Suprapubic skin (tissue), 4 donors: ENCODE results near the gene ZFHX2. TPM values are rescaled to one million over a fixed set of nuclear protein-coding genes. Genes with fewer than 3 reads are reported as not detected.

ENCODE experiments used
- DNase-seq, 2 donors: peaks; one replicate each; pipeline ENCODE4 v3.0.0-alpha.2; 2019; ENCODE audit warnings: low spot score in 2 of 2
- H3K27ac ChIP-seq: fragments of 200-600 bp; sonication (generic); one replicate; pipeline ENCODE4 v1.5.1; 2019
- H3K27me3 ChIP-seq: fragments of 200-600 bp; sonication (generic); one replicate; pipeline ENCODE4 v1.5.1; 2019
- H3K36me3 ChIP-seq: fragments of 200-600 bp; sonication (generic); one replicate; pipeline ENCODE4 v1.5.1; 2019
- H3K4me1 ChIP-seq: fragments of 200-600 bp; sonication (generic); one replicate; pipeline ENCODE4 v1.5.1; 2019
- H3K4me3 ChIP-seq: fragments of 200-600 bp; sonication (generic); one replicate; pipeline ENCODE4 v1.5.1; 2019; ENCODE audit warnings: mild to moderate bottlenecking
- H3K9me3 ChIP-seq: fragments of 200-600 bp; sonication (generic); one replicate; pipeline ENCODE4 v1.5.1; 2019
- CTCF ChIP-seq, 2 donors: fragments of 200-600 bp in 1 of 2; fragments of 450-650 bp in 1 of 2; sonication (generic) in 1 of 2; IDR thresholded peaks; one replicate each; pipeline ENCODE4 v1.5.1; 2016 to 2019; ENCODE audit warnings: antibody characterized with exemption in 2 of 2, mild to moderate bottlenecking in 1 of 2, moderate library complexity in 1 of 2
- EP300 ChIP-seq: sonication (generic); formaldehyde crosslinking; IDR thresholded peaks from one replicate; pipeline ENCODE4 v1.6.1; 2017; ENCODE audit warnings: antibody characterized with exemption
- POLR2A ChIP-seq, 2 donors: fragments of 450-650 bp; IDR thresholded peaks; one replicate each; pipeline ENCODE4 v1.6.1; 2017; ENCODE audit warnings: antibody characterized with exemption in 2 of 2, mild to moderate bottlenecking in 2 of 2, moderate library complexity in 2 of 2
- POLR2AphosphoS5 ChIP-seq, 3 donors: sonication (generic); formaldehyde crosslinking; IDR thresholded peaks; one replicate each; pipeline ENCODE4 v1.6.1; 2017; ENCODE audit warnings: antibody characterized with exemption in 3 of 3
- WGBS: methylation state at CpG from one replicate; pipeline ENCODE4 v1.1.5; 2018; 5-methylcytosine and 5-hydroxymethylcytosine counted together
- total RNA-seq, 4 donors: library from RNA; depleted of rRNA; stranded (reverse); fragments of >200 nt; gene quantifications; one replicate each; pipeline ENCODE4 v1.1.0, GENCODE V29; 2016

The ZFHX2 gene
- total RNA-seq, 4 donors from 2014 or later, result 0.16 to 1.4 (median 0.56) TPM

- Histone ChIP-seq H3K27me3 (peaks cover 23% of the 10 kb centered on the region), H3K27ac (no peak overlapping the region), H3K9me3 (no peaks in the 10 kb centered on the region), H3K4me1 (peaks cover 50% of the 10 kb centered on the region), H3K4me3 (no peak overlapping the region), H3K36me3 (no peaks in the 10 kb centered on the region)
- DNase-seq, result peak in 1 of 2 donors; percentile 57
- WGBS, result 57% methylated on average over 14 of the region's 14 CpGs
- TF ChIP-seq EP300 (no peak), CTCF (IDR thresholded peaks at IDR 0.05) (no peak), POLR2AphosphoS5 (IDR thresholded peaks at IDR 0.05) (no peak)
These were observed 20.3 kb upstream of the ZFHX2 start for GRCh38 chr14:23571701-23572523.

GRCh38 chr14:23570806-23571483 is 19.4 kb upstream of the ZFHX2 start:
- Histone ChIP-seq H3K36me3 (no peaks in the 10 kb centered on the region), H3K9me3 (no peaks in the 10 kb centered on the region), H3K4me1 (peaks cover 52% of the 10 kb centered on the region), H3K27ac (no peak overlapping the region), H3K27me3 (peaks cover 13% of the 10 kb centered on the region), H3K4me3 (no peak overlapping the region)
- 86% methylated on average over 12 of the region's 23 CpGs for WGBS
- peak in 1 of 2 donors; percentile 56 for DNase-seq
- TF ChIP-seq POLR2A (IDR thresholded peaks at IDR 0.05) (no peak), CTCF (IDR thresholded peaks at IDR 0.05) (no peak), POLR2AphosphoS5 (IDR thresholded peaks at IDR 0.05) (no peak), EP300 (no peak)

- Histone ChIP-seq H3K4me1 (peaks cover 47% of the 10 kb centered on the region), H3K27ac (peak overlapping the region; percentile 30), H3K27me3 (peaks cover 4% of the 10 kb centered on the region), H3K9me3 (no peaks in the 10 kb centered on the region), H3K4me3 (no peak overlapping the region), H3K36me3 (peaks cover 3% of the 10 kb centered on the region)
- WGBS, result 50% methylated on average over 7 of the region's 7 CpGs
- DNase-seq, result peak in 1 of 2 donors; percentile 62
- no peak for TF ChIP-seq EP300
- no peak for TF ChIP-seq POLR2AphosphoS5 (IDR thresholded peaks at IDR 0.05)
- no peak for TF ChIP-seq POLR2A (IDR thresholded peaks at IDR 0.05)
These were observed 18.0 kb upstream of the ZFHX2 start for GRCh38 chr14:23569443-23570151.

GRCh38 chr14:23568600-23569331 is 17.2 kb upstream of the ZFHX2 start:
- Histone ChIP-seq H3K9me3 (no peaks in the 10 kb centered on the region), H3K4me3 (no peak overlapping the region), H3K27me3 (peaks cover 4% of the 10 kb centered on the region), H3K4me1 (peaks cover 47% of the 10 kb centered on the region), H3K36me3 (peaks cover 5% of the 10 kb centered on the region), H3K27ac (no peak overlapping the region)
- WGBS, result 63% methylated on average over 6 of the region's 6 CpGs
- peak in 1 of 2 donors; percentile 57 for DNase-seq
- TF ChIP-seq EP300, result no peak
- no peak for TF ChIP-seq POLR2A (IDR thresholded peaks at IDR 0.05)
- no peak for TF ChIP-seq CTCF (IDR thresholded peaks at IDR 0.05)
- no peak for TF ChIP-seq POLR2AphosphoS5 (IDR thresholded peaks at IDR 0.05)

GRCh38 chr14:23568021-23568599 is 16.5 kb upstream of the ZFHX2 start:
- Histone ChIP-seq H3K4me1 (peaks cover 47% of the 10 kb centered on the region), H3K27me3 (peaks cover 4% of the 10 kb centered on the region), H3K36me3 (peaks cover 12% of the 10 kb centered on the region), H3K9me3 (no peaks in the 10 kb centered on the region), H3K27ac (peak overlapping the region; percentile 56), H3K4me3 (peak overlapping the region; percentile 67)
- TF ChIP-seq CTCF (IDR thresholded peaks at IDR 0.05) (no peak), POLR2AphosphoS5 (IDR thresholded peaks at IDR 0.05) (no peak), EP300 (no peak), POLR2A (IDR thresholded peaks at IDR 0.05) (no peak)
- peak in 1 of 2 donors; percentile 33 for DNase-seq
- 70% methylated on average over 2 of the region's 2 CpGs for WGBS
